ENCODE results near the gene BBS4. TPM values are rescaled to one million over a fixed set of nuclear protein-coding genes. Genes with fewer than 3 reads are reported as not detected.

The BBS4 gene
- total and polyA plus RNA-seq, 2 donors: 15.7 to 20.7 TPM

GRCh38 chr15:72783004-72783639, 97.1 kb downstream of the BBS4 start:
- DNase-seq (ENCODE audit: low read depth in 6 of 9, low spot score in 9 of 9): peak in 5 of 9 donors; percentile 38 to 76 (median 44)
- Histone ChIP-seq H3K27me3 (ENCODE audit: control insufficient read depth in 2 of 2, insufficient read depth in 1 of 2, low read length in 1 of 2) (no peaks in the 10 kb centered on the region), H3K4me1 (ENCODE audit: control insufficient read depth in 2 of 2, insufficient read depth in 2 of 2, low read length in 2 of 2) (peaks cover 15 to 25% of the 10 kb centered on the region in 2 donors), H3K4me3 (ENCODE audit: low read length in 2 of 2) (peak overlapping the region; percentile 90 to 97), H3K36me3 (ENCODE audit: control insufficient read depth in 2 of 2, insufficient read depth in 2 of 2, low read length in 1 of 2) (peaks cover 0 to 15% of the 10 kb centered on the region in 2 donors), H3K27ac (ENCODE audit: low read depth in 1 of 2, low read length in 1 of 2) (peak overlapping the region; percentile 90 to 96), H3K9me3 (ENCODE audit: control insufficient read depth in 2 of 2, insufficient read depth in 1 of 2, low read length in 1 of 2) (no peaks in the 10 kb centered on the region)
- under 1% methylated on average over 52 of the region's 52 CpGs for WGBS

DNA sequence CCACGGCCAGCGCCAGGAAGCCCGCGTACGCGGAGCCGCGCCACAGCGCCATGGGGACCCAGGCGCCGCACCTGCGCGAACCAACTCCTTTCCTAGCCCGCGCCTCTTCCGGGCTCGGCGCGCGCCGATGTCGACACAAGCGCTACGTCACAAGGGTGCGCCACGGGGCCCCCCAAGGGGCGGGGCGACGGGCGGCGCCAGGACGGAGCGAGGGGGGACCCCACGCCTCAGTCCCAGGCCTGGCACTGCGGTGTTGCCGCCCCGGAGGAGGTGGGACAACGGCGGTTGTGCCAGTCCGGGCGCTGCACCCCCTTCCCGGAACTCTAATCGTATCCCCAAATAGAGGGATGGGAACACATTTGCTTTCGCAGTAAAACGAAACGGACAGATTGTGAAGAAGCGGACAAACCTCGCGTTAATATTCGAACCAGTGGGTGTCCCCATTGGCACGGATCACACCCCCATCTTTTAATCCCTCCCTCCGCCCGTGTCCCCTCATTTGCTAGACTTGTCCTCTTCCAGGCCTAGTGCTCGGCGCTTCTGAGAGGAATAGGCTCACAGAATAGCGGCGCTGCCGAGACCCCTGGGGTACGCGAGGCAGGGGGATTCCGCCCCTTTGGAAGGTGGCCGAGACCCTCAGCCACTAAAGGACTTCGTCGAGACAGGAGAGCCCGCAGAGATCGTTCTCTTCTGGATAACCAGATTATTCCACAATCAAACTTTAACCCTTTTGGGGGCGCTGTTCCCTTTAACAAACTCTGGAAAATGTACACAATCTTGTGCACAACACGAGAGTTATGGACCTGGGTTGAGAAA, 97.8 kb downstream of the BBS4 start, which contains the start of gene ADPGK:
Gene ADPGK, minus strand, starts transcription at position 119 of the 816 bp plus-strand sequence. Its CDS starts 67 bp downstream, at position 52.
- WGBS: under 1% methylated on average over 68 of the region's 68 CpGs
- H3K4me1 ChIP-seq (ENCODE audit: control insufficient read depth in 2 of 2, insufficient read depth in 2 of 2, low read length in 2 of 2): peaks cover 15 to 25% of the 10 kb centered on the region in 2 donors
- peak; percentile 76 to 98 (median 97) for DNase-seq (ENCODE audit: low read depth in 6 of 9, low spot score in 9 of 9)
- peak within 1 kb of the TSS; percentile 96 to 97 for H3K27ac ChIP-seq (ENCODE audit: low read depth in 1 of 2, low read length in 1 of 2)
- no peaks in the 10 kb centered on the region for H3K9me3 ChIP-seq (ENCODE audit: control insufficient read depth in 2 of 2, insufficient read depth in 1 of 2, low read length in 1 of 2)
- H3K27me3 ChIP-seq (ENCODE audit: control insufficient read depth in 2 of 2, insufficient read depth in 1 of 2, low read length in 1 of 2): no peaks in the 10 kb centered on the region
- peaks cover 0 to 15% of the 10 kb centered on the region in 2 donors for H3K36me3 ChIP-seq (ENCODE audit: control insufficient read depth in 2 of 2, insufficient read depth in 2 of 2, low read length in 1 of 2)
- peak within 1 kb of the TSS; percentile 90 to 97 for H3K4me3 ChIP-seq (ENCODE audit: low read length in 2 of 2)

DNA sequence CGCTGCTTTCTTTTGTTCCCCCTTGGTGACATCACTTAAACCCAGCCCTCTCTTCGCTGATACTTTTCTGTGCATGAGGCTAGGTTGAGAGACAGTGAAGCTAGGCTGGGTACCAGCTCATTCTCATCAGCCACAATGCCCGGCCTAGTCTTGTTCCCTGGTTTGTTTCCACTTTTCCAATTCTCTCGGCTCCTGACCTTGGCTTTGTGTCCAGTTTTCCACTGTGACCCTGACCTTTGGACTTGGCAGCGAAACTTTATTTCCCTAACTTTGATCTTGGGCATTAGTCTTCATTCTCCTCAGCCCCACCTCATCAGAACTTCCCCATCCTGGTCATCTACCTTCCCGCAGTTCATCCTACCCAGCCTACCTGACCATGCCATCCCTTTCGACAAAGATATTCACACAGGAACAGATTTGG, 98.5 kb downstream of the BBS4 start:
- peak overlapping the region; percentile 94 to 97 for H3K27ac ChIP-seq (ENCODE audit: low read depth in 1 of 2, low read length in 1 of 2)
- WGBS: 60% methylated on average over 7 of the region's 7 CpGs
- DNase-seq (ENCODE audit: low read depth in 6 of 9, low spot score in 9 of 9): peak in 1 of 9 donors; percentile 63
- H3K9me3 ChIP-seq (ENCODE audit: control insufficient read depth in 2 of 2, insufficient read depth in 1 of 2, low read length in 1 of 2): no peaks in the 10 kb centered on the region
- H3K27me3 ChIP-seq (ENCODE audit: control insufficient read depth in 2 of 2, insufficient read depth in 1 of 2, low read length in 1 of 2): no peaks in the 10 kb centered on the region
- peak overlapping the region; percentile 90 to 97 for H3K4me3 ChIP-seq (ENCODE audit: low read length in 2 of 2)
- H3K4me1 ChIP-seq (ENCODE audit: control insufficient read depth in 2 of 2, insufficient read depth in 2 of 2, low read length in 2 of 2): peaks cover 15 to 25% of the 10 kb centered on the region in 2 donors
- H3K36me3 ChIP-seq (ENCODE audit: control insufficient read depth in 2 of 2, insufficient read depth in 2 of 2, low read length in 1 of 2): peaks cover 0 to 15% of the 10 kb centered on the region in 2 donors

GRCh38 chr15:72785432-72785831, 99.4 kb downstream of the BBS4 start:
- Histone ChIP-seq H3K9me3 (ENCODE audit: control insufficient read depth in 2 of 2, insufficient read depth in 1 of 2, low read length in 1 of 2) (no peaks in the 10 kb centered on the region), H3K27me3 (ENCODE audit: control insufficient read depth in 2 of 2, insufficient read depth in 1 of 2, low read length in 1 of 2) (no peaks in the 10 kb centered on the region), H3K27ac (ENCODE audit: low read depth in 1 of 2, low read length in 1 of 2) (no peak overlapping the region), H3K4me1 (ENCODE audit: control insufficient read depth in 2 of 2, insufficient read depth in 2 of 2, low read length in 2 of 2) (peaks cover 15 to 25% of the 10 kb centered on the region in 2 donors), H3K36me3 (ENCODE audit: control insufficient read depth in 2 of 2, insufficient read depth in 2 of 2, low read length in 1 of 2) (peaks cover 0 to 13% of the 10 kb centered on the region in 2 donors), H3K4me3 (ENCODE audit: low read length in 2 of 2) (no peak overlapping the region)
- DNase-seq (ENCODE audit: low read depth in 6 of 9, low spot score in 9 of 9): peak in 1 of 9 donors; percentile 37
- WGBS: 68% methylated on average over 4 of the region's 4 CpGs

DNA sequence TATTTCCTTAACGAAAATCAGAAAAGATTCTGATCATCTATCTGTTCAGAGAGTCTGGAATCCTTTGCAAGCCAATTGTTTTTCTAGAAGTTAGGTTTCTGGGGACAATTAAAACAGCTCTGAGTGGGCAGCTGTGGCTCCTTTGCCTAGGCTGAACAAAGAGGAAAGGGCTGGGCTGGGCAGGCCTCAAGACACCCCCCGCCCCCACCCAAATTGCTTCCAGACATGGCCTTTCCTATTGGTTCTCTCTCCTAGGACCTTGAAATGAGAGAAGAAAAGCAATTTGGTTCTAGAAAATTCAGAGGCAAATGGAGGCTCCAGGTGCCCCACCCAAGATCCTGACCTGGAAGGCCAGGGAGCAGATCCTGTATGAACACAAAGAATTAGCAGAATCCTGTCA, 99.8 kb downstream of the BBS4 start:
- Histone ChIP-seq H3K9me3 (ENCODE audit: control insufficient read depth in 2 of 2, insufficient read depth in 1 of 2, low read length in 1 of 2) (no peaks in the 10 kb centered on the region), H3K4me1 (ENCODE audit: control insufficient read depth in 2 of 2, insufficient read depth in 2 of 2, low read length in 2 of 2) (peaks cover 13 to 25% of the 10 kb centered on the region in 2 donors), H3K27ac (ENCODE audit: low read depth in 1 of 2, low read length in 1 of 2) (no peak overlapping the region), H3K4me3 (ENCODE audit: low read length in 2 of 2) (no peak overlapping the region), H3K36me3 (ENCODE audit: control insufficient read depth in 2 of 2, insufficient read depth in 2 of 2, low read length in 1 of 2) (peaks cover 0 to 11% of the 10 kb centered on the region in 2 donors), H3K27me3 (ENCODE audit: control insufficient read depth in 2 of 2, insufficient read depth in 1 of 2, low read length in 1 of 2) (no peaks in the 10 kb centered on the region)
- no peak for DNase-seq (ENCODE audit: low read depth in 6 of 9, low spot score in 9 of 9)
- 97% methylated on average over 2 of the region's 2 CpGs for WGBS

GRCh38 chr15:72786242-72786641, 100.2 kb downstream of the BBS4 start:
- no peaks in the 10 kb centered on the region for H3K9me3 ChIP-seq (ENCODE audit: control insufficient read depth in 2 of 2, insufficient read depth in 1 of 2, low read length in 1 of 2)
- H3K27me3 ChIP-seq (ENCODE audit: control insufficient read depth in 2 of 2, insufficient read depth in 1 of 2, low read length in 1 of 2): no peaks in the 10 kb centered on the region
- DNase-seq (ENCODE audit: low read depth in 6 of 9, low spot score in 9 of 9): no peak
- no peak overlapping the region for H3K4me3 ChIP-seq (ENCODE audit: low read length in 2 of 2)
- no peak overlapping the region for H3K27ac ChIP-seq (ENCODE audit: low read depth in 1 of 2, low read length in 1 of 2)
- 96% methylated on average over 4 of the region's 4 CpGs for WGBS
- peaks cover 12 to 25% of the 10 kb centered on the region in 2 donors for H3K4me1 ChIP-seq (ENCODE audit: control insufficient read depth in 2 of 2, insufficient read depth in 2 of 2, low read length in 2 of 2)
- H3K36me3 ChIP-seq (ENCODE audit: control insufficient read depth in 2 of 2, insufficient read depth in 2 of 2, low read length in 1 of 2): peaks cover 0 to 7% of the 10 kb centered on the region in 2 donors

GRCh38 chr15:72786676-72787345, 100.8 kb downstream of the BBS4 start:
- no peak for DNase-seq (ENCODE audit: low read depth in 6 of 9, low spot score in 9 of 9)
- Histone ChIP-seq H3K36me3 (ENCODE audit: control insufficient read depth in 2 of 2, insufficient read depth in 2 of 2, low read length in 1 of 2) (peaks cover 0 to 1% of the 10 kb centered on the region in 2 donors), H3K27me3 (ENCODE audit: control insufficient read depth in 2 of 2, insufficient read depth in 1 of 2, low read length in 1 of 2) (no peaks in the 10 kb centered on the region), H3K27ac (ENCODE audit: low read depth in 1 of 2, low read length in 1 of 2) (peak overlapping the region in 1 of 2 donors; percentile 30), H3K4me1 (ENCODE audit: control insufficient read depth in 2 of 2, insufficient read depth in 2 of 2, low read length in 2 of 2) (peaks cover 8 to 23% of the 10 kb centered on the region in 2 donors), H3K4me3 (ENCODE audit: low read length in 2 of 2) (no peak overlapping the region), H3K9me3 (ENCODE audit: control insufficient read depth in 2 of 2, insufficient read depth in 1 of 2, low read length in 1 of 2) (no peaks in the 10 kb centered on the region)
- 96% methylated on average over 8 of the region's 8 CpGs for WGBS

DNA sequence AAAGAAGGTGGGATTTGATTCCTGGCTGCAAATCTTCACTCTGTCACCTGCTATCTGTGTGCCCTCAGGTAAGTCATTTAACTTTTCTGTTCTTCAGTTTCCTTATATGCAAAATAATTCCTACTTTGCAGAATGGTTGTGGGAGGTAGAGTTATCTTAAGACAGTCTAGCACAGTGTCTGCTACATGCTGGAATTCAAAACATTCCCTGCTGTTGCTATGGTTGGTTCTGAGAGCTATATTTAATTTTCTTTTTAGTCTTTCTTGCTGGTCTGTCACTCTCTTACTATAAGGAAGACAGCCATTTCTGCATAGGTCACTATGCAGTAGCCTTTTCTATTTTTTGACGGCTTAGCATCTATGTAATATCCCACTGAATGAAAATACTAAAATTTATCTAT, 101.5 kb downstream of the BBS4 start:
- no peak for DNase-seq (ENCODE audit: low read depth in 6 of 9, low spot score in 9 of 9)
- no peak overlapping the region for H3K27ac ChIP-seq (ENCODE audit: low read depth in 1 of 2, low read length in 1 of 2)
- no peaks in the 10 kb centered on the region for H3K27me3 ChIP-seq (ENCODE audit: control insufficient read depth in 2 of 2, insufficient read depth in 1 of 2, low read length in 1 of 2)
- H3K9me3 ChIP-seq (ENCODE audit: control insufficient read depth in 2 of 2, insufficient read depth in 1 of 2, low read length in 1 of 2): no peaks in the 10 kb centered on the region
- H3K4me1 ChIP-seq (ENCODE audit: control insufficient read depth in 2 of 2, insufficient read depth in 2 of 2, low read length in 2 of 2): peaks cover under 1 to 15% of the 10 kb centered on the region in 2 donors
- no peaks in the 10 kb centered on the region for H3K36me3 ChIP-seq (ENCODE audit: control insufficient read depth in 2 of 2, insufficient read depth in 2 of 2, low read length in 1 of 2)
- 96% methylated on average over 1 of the region's 1 CpG for WGBS
- no peak overlapping the region for H3K4me3 ChIP-seq (ENCODE audit: low read length in 2 of 2)

All from thymus (tissue), 11 donors.